Activated B cell treated with CpG ODN at 0.5 μM for 24 hours (primary cell): ENCODE results near the gene KLF13. TPM values are rescaled to one million over a fixed set of nuclear protein-coding genes. Genes with fewer than 3 reads are reported as not detected.
A peak's percentile ranks its signal among the peaks of the same experiment; 100 is the strongest.

Experiments
- ATAC-seq: fragments of 200-7000 bp; cut with Tn5 transposase; one replicate; pipeline ENCODE4 v1.10.0; 2021; ENCODE audit warnings: low read depth, mild to moderate bottlenecking, moderate library complexity
- CTCF ChIA-PET: fragments of 350-600 bp; sonication (Branson Sonifier 250); formaldehyde crosslinking; loops from one replicate; lab custom pipeline; 2021; ENCODE audit warnings: antibody characterized with exemption; lab: Charles Lee
- POLR2A ChIA-PET: fragments of 350-600 bp; sonication (Branson Sonifier 250); formaldehyde crosslinking; loops from one replicate; lab custom pipeline; 2021; ENCODE audit warnings: antibody characterized with exemption; lab: Charles Lee
- DNase-seq: peaks from one replicate; pipeline ENCODE4 v3.0.0; 2022
- H3K27ac Mint-ChIP-seq: one replicate; pipeline ENCODE4 v1.8.0; 2020; ENCODE audit warnings: mixed read lengths
- H3K27me3 Mint-ChIP-seq: one replicate; pipeline ENCODE4 v1.8.0; 2021; ENCODE audit warnings: mixed read lengths
- H3K36me3 Mint-ChIP-seq: one replicate; pipeline ENCODE4 v1.8.0; 2021; ENCODE audit warnings: low read depth, mixed read lengths
- H3K4me1 Mint-ChIP-seq: one replicate; pipeline ENCODE4 v1.8.0; 2021; ENCODE audit warnings: mixed read lengths
- H3K4me3 Mint-ChIP-seq: one replicate; pipeline ENCODE4 v1.8.0; 2020; ENCODE audit warnings: mild to moderate bottlenecking, mixed read lengths
- H3K9me3 Mint-ChIP-seq: one replicate; pipeline ENCODE4 v1.8.0; 2020; ENCODE audit warnings: mixed read lengths
- intact Hi-C: fragments of 100-400 bp; cut with micrococcal nuclease; formaldehyde crosslinking; loops from one replicate; pipeline ENCODE4 v1.15.1; 2024
- total RNA-seq: library from RNA; stranded (reverse); gene quantifications from 2 replicates; pipeline ENCODE4 v1.2.3, GENCODE V29; 2022
- TF ChIP-seq, protein P1 (sequence below): fragments of 200-600 bp; IDR thresholded peaks from one replicate; pipeline ENCODE4 v1.8.0; 2022; ENCODE audit warnings: antibody characterized with exemption, mild to moderate bottlenecking

KLF13 gene
- total RNA-seq, 1 donor from 2014 or later: 178 TPM

DNA sequence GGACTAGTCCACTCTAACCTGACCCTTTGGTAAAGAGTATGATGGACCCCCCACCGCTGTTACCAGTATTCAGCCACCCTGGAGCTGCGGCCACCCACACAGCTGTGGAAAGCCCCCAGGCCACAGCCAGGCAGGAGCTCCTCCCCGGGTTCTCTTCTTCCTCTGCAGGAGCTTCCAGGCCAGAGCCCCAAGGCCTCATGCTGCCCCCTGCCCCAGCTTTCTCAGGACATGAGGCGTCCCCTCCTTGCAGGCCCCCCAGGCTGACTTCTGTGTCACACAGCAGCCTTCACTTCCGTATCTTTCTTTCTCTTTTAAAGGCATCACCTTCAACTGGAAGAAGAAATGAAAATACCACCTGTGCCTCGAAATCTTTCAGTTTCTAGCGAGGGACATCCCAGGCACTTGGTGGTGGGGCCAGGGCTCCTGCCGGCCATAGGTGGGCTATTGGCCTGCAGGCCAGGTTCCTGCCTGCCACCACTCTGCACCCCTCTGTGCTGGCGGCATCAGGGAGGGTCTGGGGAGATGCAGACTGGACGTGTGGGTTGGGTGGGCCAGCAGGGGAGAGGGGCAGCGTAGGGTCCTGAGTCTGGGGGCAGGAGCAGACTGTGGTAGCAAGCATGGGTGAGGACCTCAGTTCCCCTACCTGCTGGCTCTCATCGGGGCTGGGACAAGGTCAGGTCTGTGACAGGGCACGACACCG lies 19.9 kb downstream of the KLF13 start:
- CTCF ChIA-PET: interaction anchor here (0.7 to 2.1 kb wide), 5 partner anchors 10 to 142 kb away, joined by 3 to 8 read pairs (median 7); no protein-coding TSS in a partner anchor
- H3K27me3 Mint-ChIP-seq: no peaks in the 10 kb centered on the region
- peak overlapping the region; percentile 91 for H3K27ac Mint-ChIP-seq
- H3K4me1 Mint-ChIP-seq: peaks cover 100% of the 10 kb centered on the region
- peaks cover 53% of the 10 kb centered on the region for H3K36me3 Mint-ChIP-seq
- H3K4me3 Mint-ChIP-seq: peak overlapping the region; percentile 88
- TF ChIP-seq, protein P1, sequence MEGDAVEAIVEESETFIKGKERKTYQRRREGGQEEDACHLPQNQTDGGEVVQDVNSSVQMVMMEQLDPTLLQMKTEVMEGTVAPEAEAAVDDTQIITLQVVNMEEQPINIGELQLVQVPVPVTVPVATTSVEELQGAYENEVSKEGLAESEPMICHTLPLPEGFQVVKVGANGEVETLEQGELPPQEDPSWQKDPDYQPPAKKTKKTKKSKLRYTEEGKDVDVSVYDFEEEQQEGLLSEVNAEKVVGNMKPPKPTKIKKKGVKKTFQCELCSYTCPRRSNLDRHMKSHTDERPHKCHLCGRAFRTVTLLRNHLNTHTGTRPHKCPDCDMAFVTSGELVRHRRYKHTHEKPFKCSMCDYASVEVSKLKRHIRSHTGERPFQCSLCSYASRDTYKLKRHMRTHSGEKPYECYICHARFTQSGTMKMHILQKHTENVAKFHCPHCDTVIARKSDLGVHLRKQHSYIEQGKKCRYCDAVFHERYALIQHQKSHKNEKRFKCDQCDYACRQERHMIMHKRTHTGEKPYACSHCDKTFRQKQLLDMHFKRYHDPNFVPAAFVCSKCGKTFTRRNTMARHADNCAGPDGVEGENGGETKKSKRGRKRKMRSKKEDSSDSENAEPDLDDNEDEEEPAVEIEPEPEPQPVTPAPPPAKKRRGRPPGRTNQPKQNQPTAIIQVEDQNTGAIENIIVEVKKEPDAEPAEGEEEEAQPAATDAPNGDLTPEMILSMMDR: no peak
- POLR2A ChIA-PET: interaction anchor here (0.6 to 8.4 kb wide), 20 partner anchors 9 to 148 kb away, joined by 3 to 94 read pairs (median 6); partner anchors contain the start of gene KLF13
- no peaks in the 10 kb centered on the region for H3K9me3 Mint-ChIP-seq
- peak; percentile 42 for ATAC-seq
- no peak for DNase-seq
- intact Hi-C loops: loop anchor here (1.0 to 5.0 kb wide), 7 partner anchors 8 to 142 kb away; no protein-coding TSS in a partner anchor

DNA sequence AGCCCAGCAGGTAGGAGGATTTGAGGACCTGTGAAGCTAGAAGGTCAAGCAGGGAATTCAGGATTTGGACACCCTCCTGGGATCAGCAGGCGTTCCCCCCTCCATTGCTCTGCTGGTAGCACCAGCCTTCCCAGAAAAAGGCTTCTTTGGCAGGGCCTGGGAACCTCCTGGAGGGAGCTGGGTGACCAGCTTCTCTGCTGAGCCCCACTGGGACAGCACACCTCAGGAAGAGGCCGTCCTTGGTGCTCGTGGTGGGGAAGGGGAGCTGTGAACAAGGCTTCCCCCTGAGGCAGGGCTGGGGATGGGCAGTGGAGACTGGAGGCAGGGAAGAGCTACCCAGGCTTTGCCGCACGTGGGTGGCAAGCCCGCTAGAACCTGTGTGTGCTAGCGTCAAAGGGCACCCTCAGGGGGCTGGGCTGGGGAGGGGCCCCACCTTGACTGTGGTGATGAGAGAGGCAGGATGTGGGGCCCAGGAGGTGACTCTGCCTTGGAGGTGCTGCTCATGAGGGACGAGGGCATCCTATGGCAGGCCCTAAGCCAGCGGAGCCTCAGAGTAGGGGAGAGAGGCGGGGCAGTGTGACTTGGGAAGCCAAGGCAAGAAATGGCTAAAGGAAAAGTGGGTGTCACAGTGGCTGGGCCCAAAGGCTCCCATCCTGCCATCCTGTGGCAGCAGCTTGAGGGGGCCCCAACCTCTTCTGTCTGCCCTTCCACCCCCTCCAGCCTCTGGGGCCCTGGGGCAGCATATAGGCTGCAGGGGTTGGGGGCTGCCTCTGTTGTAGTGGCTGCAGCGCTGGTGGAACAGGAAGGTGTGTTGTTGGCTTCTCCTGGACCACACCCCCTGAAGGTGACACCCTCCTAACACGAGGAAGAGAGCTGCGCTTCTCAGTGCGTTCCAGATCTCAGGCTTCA lies 20.7 kb downstream of the KLF13 start:
- TF ChIP-seq, protein P1: no peak
- Mint-ChIP-seq H3K27me3 (no peaks in the 10 kb centered on the region), H3K4me3 (peak overlapping the region; percentile 88), H3K4me1 (peaks cover 100% of the 10 kb centered on the region), H3K9me3 (no peaks in the 10 kb centered on the region), H3K36me3 (peaks cover 51% of the 10 kb centered on the region), H3K27ac (peak overlapping the region; percentile 91)
- POLR2A ChIA-PET: interaction anchor here (0.7 to 8.4 kb wide), 16 partner anchors 9 to 141 kb away, joined by 3 to 94 read pairs (median 6); partner anchors contain the start of gene KLF13
- intact Hi-C loops: loop anchor here (2.0 to 5.0 kb wide), 2 partner anchors 45 to 117 kb away; no protein-coding TSS in a partner anchor
- DNase-seq (no peak), ATAC-seq (peak; percentile 29)
- CTCF ChIA-PET: interaction anchor here (0.9 to 2.1 kb wide), 4 partner anchors 10 to 141 kb away, joined by 3 to 8 read pairs (median 7); no protein-coding TSS in a partner anchor

DNA sequence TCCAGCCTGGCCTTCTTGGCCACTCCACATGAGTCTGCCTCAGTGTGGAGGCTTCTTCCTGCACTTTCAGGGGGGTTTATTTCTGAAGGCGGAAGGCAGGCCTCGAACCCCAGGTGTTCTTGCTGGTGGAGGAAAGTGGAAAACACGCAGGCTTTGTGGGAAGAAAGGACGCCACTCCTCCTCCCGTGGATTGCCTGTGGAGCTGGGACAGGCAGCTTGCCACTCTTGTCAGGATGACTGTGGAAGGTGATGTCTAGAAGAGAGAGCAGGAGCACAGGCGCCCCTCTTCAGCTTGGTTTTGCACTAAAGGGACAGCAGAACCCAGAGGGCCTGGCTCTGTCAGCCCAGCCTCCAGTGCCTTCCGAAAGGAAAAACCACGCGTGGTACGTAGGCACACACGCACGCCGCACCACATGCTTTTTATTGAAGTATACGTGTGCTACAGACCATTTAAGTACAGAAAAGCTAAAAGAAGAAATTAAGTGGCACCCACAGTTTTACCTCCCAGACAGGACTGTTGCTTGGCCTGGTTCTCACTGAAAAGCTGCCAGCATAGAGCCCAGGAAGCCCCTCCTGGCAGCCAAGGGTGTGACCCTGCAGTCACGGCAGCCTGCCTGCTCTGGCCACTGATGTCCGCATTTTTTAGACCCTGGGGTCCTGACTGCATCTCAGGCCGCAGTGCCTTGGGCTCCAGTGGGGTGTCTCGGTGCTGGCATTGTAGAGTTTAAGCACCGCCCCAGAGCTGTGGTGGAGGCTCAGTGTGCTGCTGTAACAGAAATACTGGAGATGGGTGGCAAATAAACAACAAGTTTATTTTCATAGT lies 21.6 kb downstream of the KLF13 start:
- DNase-seq: no peak
- peaks cover 50% of the 10 kb centered on the region for H3K36me3 Mint-ChIP-seq
- H3K9me3 Mint-ChIP-seq: no peaks in the 10 kb centered on the region
- TF ChIP-seq, protein P1: no peak
- H3K4me1 Mint-ChIP-seq: peaks cover 100% of the 10 kb centered on the region
- POLR2A ChIA-PET: interaction anchor here (1.1 to 8.4 kb wide), 6 partner anchors 9 to 124 kb away, joined by 3 to 94 read pairs (median 10); partner anchors contain the start of gene KLF13
- peak overlapping the region; percentile 56 for H3K27ac Mint-ChIP-seq
- peak overlapping the region; percentile 32 for H3K4me3 Mint-ChIP-seq
- intact Hi-C loops: loop anchor here (2.0 to 5.0 kb wide), 2 partner anchors 44 to 117 kb away; no protein-coding TSS in a partner anchor
- H3K27me3 Mint-ChIP-seq: no peaks in the 10 kb centered on the region
- ATAC-seq: no peak
- CTCF ChIA-PET: interaction anchor here (2.1 kb wide), 1 partner anchor 140 kb away, joined by 8 read pairs; no protein-coding TSS in a partner anchor

DNA sequence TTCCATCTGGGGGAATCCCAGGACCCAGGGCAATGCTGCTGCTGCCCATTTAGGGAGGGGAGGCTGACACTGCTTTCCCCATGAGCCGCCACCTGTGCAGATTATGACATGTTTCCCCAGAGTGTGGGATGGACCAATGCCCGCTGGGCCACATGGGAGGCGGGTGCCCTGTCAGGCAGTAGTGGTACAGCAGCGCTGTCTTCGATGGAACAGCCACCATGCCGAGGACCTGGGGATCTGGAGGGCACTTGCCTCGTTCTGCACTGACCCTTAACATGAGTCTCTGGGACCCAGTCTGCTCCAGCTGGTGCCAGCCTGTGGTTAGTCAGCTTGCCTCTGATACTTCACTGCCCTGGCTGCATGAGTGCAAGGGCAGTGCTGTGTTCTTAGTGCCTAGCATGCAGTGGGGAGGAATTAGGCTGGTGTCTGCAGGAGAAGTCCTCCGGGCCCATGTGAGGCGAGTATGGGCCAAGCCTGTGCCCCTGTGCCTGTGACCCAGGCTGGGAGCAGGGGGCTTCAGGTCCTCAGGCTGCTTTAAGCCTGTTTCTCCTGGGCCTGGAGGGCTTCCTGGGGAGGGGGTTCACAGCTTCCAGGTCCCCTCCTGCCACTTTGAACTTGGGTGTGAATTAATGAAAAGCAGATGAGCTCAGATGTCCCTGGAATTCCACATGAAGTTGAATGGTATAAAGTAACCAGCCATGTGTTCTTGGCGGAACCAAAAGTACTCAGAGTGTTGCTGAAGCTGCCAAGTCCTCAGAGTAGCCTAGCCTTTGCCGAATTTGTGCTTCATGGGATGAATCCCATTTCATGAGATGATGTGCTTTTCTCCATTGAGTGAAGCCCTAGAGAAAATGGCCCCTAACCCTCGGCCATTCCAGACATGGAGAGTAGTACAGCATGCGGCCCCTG lies 22.9 kb downstream of the KLF13 start:
- peak overlapping the region; percentile 84 for H3K27ac Mint-ChIP-seq
- DNase-seq (no peak), ATAC-seq (no peak)
- no peaks in the 10 kb centered on the region for H3K27me3 Mint-ChIP-seq
- H3K4me1 Mint-ChIP-seq: peaks cover 100% of the 10 kb centered on the region
- H3K4me3 Mint-ChIP-seq: peak overlapping the region; percentile 19
- intact Hi-C loops: loop anchor here (5.0 kb wide), 1 partner anchor 43 kb away; no protein-coding TSS in a partner anchor
- TF ChIP-seq, protein P1: no peak
- H3K9me3 Mint-ChIP-seq: no peaks in the 10 kb centered on the region
- ChIA-PET CTCF (interaction anchor here (1.3 kb wide), 1 partner anchor 134 kb away, joined by 4 read pairs; no protein-coding TSS in a partner anchor), POLR2A (interaction anchor here (0.9 to 1.6 kb wide), 4 partner anchors 7 to 23 kb away, joined by 3 to 6 read pairs (median 5); partner anchors contain the start of gene KLF13)
- H3K36me3 Mint-ChIP-seq: peaks cover 51% of the 10 kb centered on the region
